Activated CD8-positive, alpha-beta memory T cell treated with anti-CD3 and anti-CD28 coated beads, Interleukin-2, amount 50 U/mL, for 1 hour (primary cell): ENCODE measurements around the gene COA5.

ENCODE experiments used
- DNase-seq: peaks from one replicate; pipeline ENCODE4 v3.0.0-alpha.2; 2020; ENCODE audit errors: extremely low read depth

The COA5 gene

GRCh38 chr2:98551316-98551715 lies 57.0 kb downstream of the COA5 start:
- DNase-seq = no peak

- DNase-seq = no peak
These were observed 58.1 kb downstream of the COA5 start for GRCh38 chr2:98550165-98550564.
